Measurements from ENCODE around the gene LITAF.
"Not testable (repeated sequence)": the region's sequence is repeated elsewhere in the genome, so short reads cannot be mapped to it uniquely, and the experiment has no call there.

The LITAF gene

GRCh38 chr16:11515540-11516430 lies 70.9 kb downstream of the LITAF start:
- no peak for DNase-seq

- no peak for DNase-seq
Observed at GRCh38 chr16:11514283-11514682, 72.4 kb downstream of the LITAF start.

- DNase-seq: not testable (repeated sequence)
Observed at GRCh38 chr16:11513366-11513765, 73.4 kb downstream of the LITAF start.

- DNase-seq: no peak
Observed at GRCh38 chr16:11511801-11512200, 74.9 kb downstream of the LITAF start.

GRCh38 chr16:11511328-11511727 lies 75.4 kb downstream of the LITAF start:
- DNase-seq: no peak

- DNase-seq: no peak
Observed at GRCh38 chr16:11510178-11510973, 76.3 kb downstream of the LITAF start.

- DNase-seq: no peak
Observed at GRCh38 chr16:11507991-11508390, 78.7 kb downstream of the LITAF start.

GRCh38 chr16:11507350-11507749 lies 79.4 kb downstream of the LITAF start:
- DNase-seq: no peak

GRCh38 chr16:11506741-11507305 lies 79.9 kb downstream of the LITAF start:
- no peak for DNase-seq

GRCh38 chr16:11504261-11504660 lies 82.5 kb downstream of the LITAF start:
- not testable (repeated sequence) for DNase-seq

- DNase-seq: no peak
Observed at GRCh38 chr16:11503566-11503965, 83.2 kb downstream of the LITAF start.

GRCh38 chr16:11502239-11502638 lies 84.5 kb downstream of the LITAF start:
- no peak for DNase-seq

- DNase-seq: no peak
Observed at GRCh38 chr16:11501632-11502031, 85.1 kb downstream of the LITAF start.

GRCh38 chr16:11500700-11501346 lies 85.9 kb downstream of the LITAF start:
- no peak for DNase-seq

GRCh38 chr16:11499295-11500089 lies 87.2 kb downstream of the LITAF start:
- DNase-seq: no peak

- no peak for DNase-seq
Observed at GRCh38 chr16:11498683-11499082, 88.0 kb downstream of the LITAF start.

GRCh38 chr16:11497851-11498289 lies 88.8 kb downstream of the LITAF start:
- no peak for DNase-seq

All from NK-92 treated with Interleukin-12 subunit alpha and Interleukin-12 subunit beta, amount 100 ng/mL, for 24 hours (cell line).